HG03378 (cell line): ENCODE measurements around the gene MYOF.

Experiments used
- ATAC-seq: cut with Tn5 transposase; IDR thresholded peaks from one replicate; pipeline ENCODE4 v1.9.1; 2021; ENCODE audit warnings: mild to moderate bottlenecking, moderate library complexity; ENCODE audit not compliant: unreplicated experiment

MYOF gene

GRCh38 chr10:93261089-93261488 is 221.0 kb downstream of the MYOF start:
- no peak for ATAC-seq

GRCh38 chr10:93259126-93259525 is 223.0 kb downstream of the MYOF start:
- ATAC-seq: no peak
